Activated CD8-positive, alpha-beta memory T cell treated with anti-CD3 and anti-CD28 coated beads for 36 hours (primary cell): ENCODE measurements around the gene PSMB1. TPM values are rescaled to one million over a fixed set of nuclear protein-coding genes. Genes with fewer than 3 reads are reported as not detected.
"Not testable (repeated sequence)": the region's sequence is repeated elsewhere in the genome, so short reads cannot be mapped to it uniquely, and the experiment has no call there.

ENCODE experiments used
- CTCF ChIA-PET: fragments of 350-600 bp; sonication (Branson Sonifier 250); formaldehyde crosslinking; loops from one replicate; lab custom pipeline; 2021; ENCODE audit warnings: antibody characterized with exemption; lab: Charles Lee
- POLR2A ChIA-PET: fragments of 350-600 bp; sonication (Branson Sonifier 250); formaldehyde crosslinking; loops from one replicate; lab custom pipeline; 2021; ENCODE audit warnings: antibody characterized with exemption; lab: Charles Lee
- total RNA-seq, 2 experiments: library from RNA; stranded (reverse); gene quantifications; one replicate each; pipeline ENCODE4 v1.2.3, GENCODE V29; 2021

Gene PSMB1
- total RNA-seq, 2 experiments from 2014 or later = 286 to 293 TPM

GRCh38 chr6:170508892-170509722 is 44.0 kb downstream of the PSMB1 start:
- POLR2A ChIA-PET, CTCF ChIA-PET: not testable (repeated sequence)

GRCh38 chr6:170508275-170508674 is 44.8 kb downstream of the PSMB1 start:
- POLR2A ChIA-PET, CTCF ChIA-PET: not testable (repeated sequence)

GRCh38 chr6:170507728-170508127 is 45.4 kb downstream of the PSMB1 start:
- POLR2A ChIA-PET = interaction anchor here (0.7 kb wide), 1 partner anchor 44 kb away, joined by 6 read pairs; no protein-coding TSS in a partner anchor

GRCh38 chr6:170506446-170506845 is 46.7 kb downstream of the PSMB1 start:
- ChIA-PET CTCF (no interaction called here), POLR2A (no interaction called here)

More at GRCh38 chr6:170507728-170508127, 45.4 kb downstream of the PSMB1 start:
- CTCF ChIA-PET = not testable (repeated sequence)

GRCh38 chr6:170505306-170505705 is 47.8 kb downstream of the PSMB1 start:
- ChIA-PET CTCF (no interaction called here), POLR2A (no interaction called here)

- ChIA-PET POLR2A (no interaction called here), CTCF (no interaction called here)
Observed at GRCh38 chr6:170504479-170504878, 48.6 kb downstream of the PSMB1 start.

- POLR2A ChIA-PET = no interaction called here
- CTCF ChIA-PET = no interaction called here
Observed at GRCh38 chr6:170503414-170503761, 49.7 kb downstream of the PSMB1 start.

GRCh38 chr6:170502733-170503413 is 50.2 kb downstream of the PSMB1 start:
- CTCF ChIA-PET, POLR2A ChIA-PET: not testable (repeated sequence)

GRCh38 chr6:170502268-170502667 is 50.8 kb downstream of the PSMB1 start:
- CTCF ChIA-PET, POLR2A ChIA-PET: not testable (repeated sequence)

GRCh38 chr6:170500955-170501590 is 52.0 kb downstream of the PSMB1 start:
- POLR2A ChIA-PET = no interaction called here
- CTCF ChIA-PET = no interaction called here

- POLR2A ChIA-PET = no interaction called here
- CTCF ChIA-PET = interaction anchor here (1.1 kb wide), 1 partner anchor 37 kb away, joined by 3 read pairs; no protein-coding TSS in a partner anchor
Observed at GRCh38 chr6:170497841-170498301, 55.2 kb downstream of the PSMB1 start.

GRCh38 chr6:170493354-170493753 is 59.8 kb downstream of the PSMB1 start:
- ChIA-PET POLR2A (no interaction called here), CTCF (no interaction called here)

- ChIA-PET POLR2A (no interaction called here), CTCF (no interaction called here)
Observed at GRCh38 chr6:170490259-170490658, 62.8 kb downstream of the PSMB1 start.

GRCh38 chr6:170489836-170490235 is 63.3 kb downstream of the PSMB1 start:
- CTCF ChIA-PET = no interaction called here

GRCh38 chr6:170487707-170488329 is 65.3 kb downstream of the PSMB1 start:
- ChIA-PET POLR2A (no interaction called here), CTCF (no interaction called here)

More at GRCh38 chr6:170489836-170490235, 63.3 kb downstream of the PSMB1 start:
- POLR2A ChIA-PET = no interaction called here

- ChIA-PET CTCF (no interaction called here), POLR2A (no interaction called here)
Observed at GRCh38 chr6:170485159-170485558, 67.9 kb downstream of the PSMB1 start.
